Measurements from ENCODE around the gene CDK5R1.

CDK5R1 gene

GRCh38 chr17:32479074-32479617 is 7.6 kb upstream of the CDK5R1 start:
- no peak overlapping the region for H3K4me3 ChIP-seq (ENCODE audit: control insufficient read depth, low read depth, low read length)
- no peak for DNase-seq (ENCODE audit: low read depth)
- no peak for TF ChIP-seq CTCF (IDR thresholded peaks at IDR 0.05; ENCODE audit: control insufficient read depth, insufficient read depth, low read depth, low read length, missing control alignments)

- TF ChIP-seq CTCF (IDR thresholded peaks at IDR 0.05; ENCODE audit: control insufficient read depth, insufficient read depth, low read depth, low read length, missing control alignments), result no peak
- no peak overlapping the region for H3K4me3 ChIP-seq (ENCODE audit: control insufficient read depth, low read depth, low read length)
- no peak for DNase-seq (ENCODE audit: low read depth)
Observed at GRCh38 chr17:32481193-32481592, 5.6 kb upstream of the CDK5R1 start.

- no peak for DNase-seq (ENCODE audit: low read depth)
Observed at GRCh38 chr17:32482568-32483320, 4.0 kb upstream of the CDK5R1 start.

GRCh38 chr17:32483451-32484019 is 3.3 kb upstream of the CDK5R1 start:
- peak; percentile 88 for TF ChIP-seq CTCF (IDR thresholded peaks at IDR 0.05; ENCODE audit: control insufficient read depth, insufficient read depth, low read depth, low read length, missing control alignments)
- H3K4me3 ChIP-seq (ENCODE audit: control insufficient read depth, low read depth, low read length), result no peak overlapping the region
- peak; percentile 68 for DNase-seq (ENCODE audit: low read depth)

More at GRCh38 chr17:32482568-32483320, 4.0 kb upstream of the CDK5R1 start:
- H3K4me3 ChIP-seq (ENCODE audit: control insufficient read depth, low read depth, low read length), result no peak overlapping the region
- no peak for TF ChIP-seq CTCF (IDR thresholded peaks at IDR 0.05; ENCODE audit: control insufficient read depth, insufficient read depth, low read depth, low read length, missing control alignments)

GRCh38 chr17:32484041-32484461 is 2.7 kb upstream of the CDK5R1 start:
- TF ChIP-seq CTCF (IDR thresholded peaks at IDR 0.05; ENCODE audit: control insufficient read depth, insufficient read depth, low read depth, low read length, missing control alignments), result no peak
- no peak overlapping the region for H3K4me3 ChIP-seq (ENCODE audit: control insufficient read depth, low read depth, low read length)
- DNase-seq (ENCODE audit: low read depth), result no peak

GRCh38 chr17:32484628-32485027 is 2.2 kb upstream of the CDK5R1 start:
- H3K4me3 ChIP-seq (ENCODE audit: control insufficient read depth, low read depth, low read length), result no peak overlapping the region
- DNase-seq (ENCODE audit: low read depth), result no peak
- TF ChIP-seq CTCF (IDR thresholded peaks at IDR 0.05; ENCODE audit: control insufficient read depth, insufficient read depth, low read depth, low read length, missing control alignments), result no peak

Measured in AG09309 (cell line).